ENCODE results near the gene HNRNPA0. TPM values are rescaled to one million over a fixed set of nuclear protein-coding genes. Genes with fewer than 3 reads are reported as not detected.

Gene HNRNPA0
- total RNA-seq, 1 experiment from 2014 or later = 38.9 TPM

GRCh38 chr5:137727623-137728022 lies 26.5 kb downstream of the HNRNPA0 start:
- Histone ChIP-seq H4K20me1 (ENCODE audit: insufficient read depth) (no peaks in the 10 kb centered on the region), H3K4me3 (replicated peaks in 1 of 2; ENCODE audit: low read depth in 1 of 2, low read length in 2 of 2) (no peak overlapping the region), H3K4me1 (ENCODE audit: control insufficient read depth in 1 of 2, insufficient read depth in 2 of 2, low read length in 2 of 2) (no peaks in the 10 kb centered on the region), H3K27me3 (ENCODE audit: insufficient read depth, low read length) (0 out of 2 replicates have a peak, but pooled peaks cover 5% of the 10 kb centered on the region), H3K9me2 (ENCODE audit: insufficient read depth) (no peaks in the 10 kb centered on the region), H3K27ac (ENCODE audit: low read depth, low read length) (no peak overlapping the region), H3K79me2 (ENCODE audit: insufficient read depth, low read length) (no peaks in the 10 kb centered on the region), H3K36me3 (ENCODE audit: control insufficient read depth in 1 of 2, insufficient read depth in 2 of 2, low read length in 2 of 2) (no peaks in the 10 kb centered on the region), H3K4me2 (ENCODE audit: low read length) (no peak overlapping the region), H2AFZ (ENCODE audit: low read depth, low read length, poor library complexity, severe bottlenecking) (no peak overlapping the region), H3K9ac (ENCODE audit: low read length) (no peak overlapping the region), H3K9me3 (ENCODE audit: control insufficient read depth in 1 of 2, insufficient read depth in 1 of 2, low read depth in 1 of 2, low read length in 2 of 2) (no peaks in the 10 kb centered on the region)
- POLR2A ChIA-PET = no interaction called here
- no peak for TF ChIP-seq FOSL1 (IDR thresholded peaks at IDR 0.05; ENCODE audit: low read depth)
- no peak for TF ChIP-seq ZNF274 (IDR thresholded peaks at IDR 0.05; ENCODE audit: low read depth, low read length)
- TF ChIP-seq CBX3 (IDR thresholded peaks at IDR 0.05; ENCODE audit: low read depth) = no peak
- no peak for TF ChIP-seq SP1 (IDR thresholded peaks at IDR 0.05; ENCODE audit: low read depth)
- TF ChIP-seq JUND (IDR thresholded peaks at IDR 0.05) = no peak
- no peak for TF ChIP-seq SRF (IDR thresholded peaks at IDR 0.05; ENCODE audit: low read depth)
- no peak for TF ChIP-seq CTCF (IDR thresholded peaks at IDR 0.05 in 2 of 3, conservative IDR thresholded peaks at IDR 0.05 in 1 of 3; ENCODE audit: borderline replicate concordance in 1 of 3, insufficient read depth in 1 of 3, low read depth in 2 of 3, low read length in 2 of 3)
- no peak for TF ChIP-seq ELF1 (IDR thresholded peaks at IDR 0.05; ENCODE audit: borderline replicate concordance, low read depth)
- BruUV-seq (replicated peaks) = no TSS peak
- CTCF ChIA-PET = interaction anchor here (1.5 to 3.1 kb wide), 2 partner anchors 15 to 67 kb away, joined by 3 to 14 read pairs; no protein-coding TSS in a partner anchor
- RAD21 ChIA-PET (ENCODE audit: low non-redundant PET in 1 of 2, low total read pairs in 2 of 2, uncharacterized antibody in 2 of 2, unreplicated experiment in 2 of 2) = no interaction called here
- DNase-seq (ENCODE audit: low read depth, low spot score) (no peak), ATAC-seq (no peak)
- intact Hi-C loops (cut with micrococcal nuclease) = no loop called here

GRCh38 chr5:137724251-137724650 lies 29.9 kb downstream of the HNRNPA0 start:
- RAD21 ChIA-PET (ENCODE audit: low non-redundant PET in 1 of 2, low total read pairs in 2 of 2, uncharacterized antibody in 2 of 2, unreplicated experiment in 2 of 2) = no interaction called here
- Histone ChIP-seq H3K4me2 (ENCODE audit: low read length) (no peak overlapping the region), H3K27me3 (ENCODE audit: insufficient read depth, low read length) (no peaks in the 10 kb centered on the region), H3K27ac (ENCODE audit: low read depth, low read length) (no peak overlapping the region), H3K79me2 (ENCODE audit: insufficient read depth, low read length) (no peaks in the 10 kb centered on the region), H3K9me3 (ENCODE audit: control insufficient read depth in 1 of 2, insufficient read depth in 1 of 2, low read depth in 1 of 2, low read length in 2 of 2) (no peaks in the 10 kb centered on the region), H3K4me1 (ENCODE audit: control insufficient read depth in 1 of 2, insufficient read depth in 2 of 2, low read length in 2 of 2) (no peaks in the 10 kb centered on the region), H3K9ac (ENCODE audit: low read length) (no peak overlapping the region), H2AFZ (ENCODE audit: low read depth, low read length, poor library complexity, severe bottlenecking) (no peak overlapping the region), H3K36me3 (ENCODE audit: control insufficient read depth in 1 of 2, insufficient read depth in 2 of 2, low read length in 2 of 2) (no peaks in the 10 kb centered on the region), H4K20me1 (ENCODE audit: insufficient read depth) (no peaks in the 10 kb centered on the region), H3K9me2 (ENCODE audit: insufficient read depth) (no peaks in the 10 kb centered on the region), H3K4me3 (replicated peaks in 1 of 2; ENCODE audit: low read depth in 1 of 2, low read length in 2 of 2) (no peak overlapping the region)
- POLR2A ChIA-PET = no interaction called here
- BruUV-seq (replicated peaks) = no TSS peak
- DNase-seq (ENCODE audit: low read depth, low spot score) (no peak), ATAC-seq (no peak)
- intact Hi-C loops (cut with micrococcal nuclease) = no loop called here
- no peak for TF ChIP-seq EZH2 (IDR thresholded peaks at IDR 0.05)
- TF ChIP-seq SIN3A (IDR thresholded peaks at IDR 0.05; ENCODE audit: low read depth) = no peak
- no peak for TF ChIP-seq SRF (IDR thresholded peaks at IDR 0.05; ENCODE audit: low read depth)
- TF ChIP-seq CEBPB (IDR thresholded peaks at IDR 0.05; ENCODE audit: low read depth) = no peak
- CTCF ChIA-PET = no interaction called here
